Activated naive CD4-positive, alpha-beta T cell treated with Interleukin-2 at 50 U/mL for 16 hours (primary cell): Measurements from ENCODE around the gene CELSR1.

ENCODE experiments used
- DNase-seq: peaks from one replicate; pipeline ENCODE4 v3.0.0-alpha.2; 2020

CELSR1 gene

GRCh38 chr22:46439576-46440465, 97.6 kb downstream of the CELSR1 start:
- no peak for DNase-seq

- DNase-seq, result no peak
Measured at GRCh38 chr22:46439111-46439510, 98.3 kb downstream of the CELSR1 start.

- DNase-seq, result no peak
Measured at GRCh38 chr22:46437671-46438440, 99.6 kb downstream of the CELSR1 start.

GRCh38 chr22:46436595-46437175, 100.7 kb downstream of the CELSR1 start:
- DNase-seq, result no peak

- no peak for DNase-seq
Measured at GRCh38 chr22:46433318-46433717, 104.1 kb downstream of the CELSR1 start.

- DNase-seq, result peak; percentile 25
Measured at GRCh38 chr22:46432164-46433068, 105.0 kb downstream of the CELSR1 start.

GRCh38 chr22:46430961-46431838, 106.2 kb downstream of the CELSR1 start:
- DNase-seq, result no peak

GRCh38 chr22:46429325-46429853, 108.0 kb downstream of the CELSR1 start:
- no peak for DNase-seq

GRCh38 chr22:46428602-46429324, 108.7 kb downstream of the CELSR1 start:
- no peak for DNase-seq

- DNase-seq, result no peak
Measured at GRCh38 chr22:46428171-46428570, 109.2 kb downstream of the CELSR1 start.

- no peak for DNase-seq
Measured at GRCh38 chr22:46425016-46425415, 112.4 kb downstream of the CELSR1 start.

- no peak for DNase-seq
Measured at GRCh38 chr22:46424496-46424895, 112.9 kb downstream of the CELSR1 start.

- DNase-seq, result no peak
Measured at GRCh38 chr22:46422896-46423295, 114.5 kb downstream of the CELSR1 start.

- DNase-seq, result peak; percentile 12
Measured at GRCh38 chr22:46421267-46421666, 116.2 kb downstream of the CELSR1 start.

- no peak for DNase-seq
Measured at GRCh38 chr22:46419754-46420571, 117.5 kb downstream of the CELSR1 start.

GRCh38 chr22:46418827-46419226, 118.6 kb downstream of the CELSR1 start:
- no peak for DNase-seq

- no peak for DNase-seq
Measured at GRCh38 chr22:46417769-46418168, 119.7 kb downstream of the CELSR1 start.

- no peak for DNase-seq
Measured at GRCh38 chr22:46416891-46417580, 120.4 kb downstream of the CELSR1 start.

- DNase-seq, result no peak
Measured at GRCh38 chr22:46416520-46416871, 120.9 kb downstream of the CELSR1 start.
